GM12875 (cell line): ENCODE results near the gene CRYZL1.
"Not testable (repeated sequence)": the region's sequence is repeated elsewhere in the genome, so short reads cannot be mapped to it uniquely, and the experiment has no call there.

Experiments used
- H3K4me3 ChIP-seq: one replicate; pipeline ENCODE4 v1.5.1; 2011; ENCODE audit warnings: low read depth, low read length, control low read depth
- CTCF ChIP-seq: IDR thresholded peaks from 2 replicates; pipeline ENCODE4 v1.5.1; 2011; ENCODE audit warnings: low read depth, mild to moderate bottlenecking, control low read depth, inconsistent platforms, low read length, moderate library complexity, borderline replicate concordance; ENCODE audit not compliant: insufficient read depth

The CRYZL1 gene

GRCh38 chr21:33684068-33684467, 42.5 kb upstream of the CRYZL1 start:
- no peak for TF ChIP-seq CTCF
- no peak overlapping the region for H3K4me3 ChIP-seq

- no peak for TF ChIP-seq CTCF
- H3K4me3 ChIP-seq, result no peak overlapping the region
These were observed 41.6 kb upstream of the CRYZL1 start for GRCh38 chr21:33682992-33683627.

GRCh38 chr21:33680870-33681269, 39.3 kb upstream of the CRYZL1 start:
- no peak overlapping the region for H3K4me3 ChIP-seq
- no peak for TF ChIP-seq CTCF

- no peak for TF ChIP-seq CTCF
- no peak overlapping the region for H3K4me3 ChIP-seq
These were observed 35.9 kb upstream of the CRYZL1 start for GRCh38 chr21:33677450-33677849.

DNA sequence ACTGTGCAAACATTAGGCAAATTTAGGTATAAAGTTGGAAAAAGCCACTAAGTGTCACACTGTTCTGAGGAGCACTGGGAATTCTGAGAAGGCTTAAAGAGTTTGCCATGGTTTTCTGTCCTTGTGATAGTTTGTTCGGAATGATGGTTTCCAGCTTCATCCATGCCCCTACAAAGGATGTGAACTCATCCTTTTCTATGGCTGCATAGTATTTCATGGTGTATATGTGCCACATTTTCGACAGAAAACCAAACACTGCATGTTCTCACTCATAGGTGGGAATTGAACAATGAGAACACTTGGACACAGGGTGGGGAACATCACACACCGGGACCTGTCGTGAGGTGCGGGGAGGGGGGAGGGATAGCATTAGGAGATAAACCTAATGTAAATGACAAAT, 35.1 kb upstream of the CRYZL1 start:
- not testable (repeated sequence) for H3K4me3 ChIP-seq

- no peak for TF ChIP-seq CTCF
- H3K4me3 ChIP-seq, result no peak overlapping the region
These were observed 32.7 kb upstream of the CRYZL1 start for GRCh38 chr21:33674226-33674625.

DNA sequence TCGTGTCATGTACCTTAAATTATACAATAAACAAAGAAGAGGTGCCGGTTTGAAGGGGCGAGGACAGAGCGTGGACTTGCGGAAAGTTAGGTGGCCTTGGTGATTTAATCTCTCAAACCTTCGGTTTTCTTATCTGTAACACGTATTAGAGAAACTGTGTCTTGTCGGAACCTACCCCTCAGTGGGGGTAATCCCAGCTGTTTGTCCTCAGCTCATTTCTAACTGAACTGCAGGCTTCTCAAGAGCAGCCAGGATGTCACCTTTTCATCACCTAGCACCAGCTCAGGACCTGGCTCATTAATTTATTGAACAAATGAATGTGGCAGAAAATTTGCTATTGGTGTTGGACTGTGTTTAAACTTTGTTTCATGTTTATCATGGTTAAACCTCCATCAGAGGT, 31.9 kb upstream of the CRYZL1 start:
- no peak for TF ChIP-seq CTCF
- H3K4me3 ChIP-seq, result no peak overlapping the region
